ENCODE measurements around the gene FAM89A.

DNA sequence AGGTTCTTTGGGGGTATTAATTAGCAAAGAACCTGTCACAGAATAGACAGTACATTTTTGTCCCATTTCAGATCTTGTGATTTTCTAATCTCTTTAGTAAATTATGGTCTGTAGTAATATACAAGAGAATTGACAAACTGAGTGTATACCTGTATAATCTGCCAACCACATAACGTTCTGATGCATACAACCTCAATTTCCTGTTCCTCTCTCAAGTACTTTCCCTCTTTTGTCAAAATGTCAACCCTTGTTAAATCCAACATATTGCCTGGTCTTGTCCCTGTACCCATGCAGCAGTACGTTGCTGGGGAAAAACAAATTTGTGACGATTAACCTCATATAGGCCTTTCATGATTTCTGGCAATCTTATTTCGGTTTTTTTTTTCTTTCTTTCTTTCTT, 60.1 kb downstream of the FAM89A start:
- TF ChIP-seq CTCF (IDR thresholded peaks at IDR 0.05; ENCODE audit: extremely low read depth in 1 of 2, insufficient read depth in 1 of 2, low read depth in 1 of 2, low read length in 2 of 2) (no peak), POLR2A (IDR thresholded peaks at IDR 0.05; ENCODE audit: low read depth, low read length) (no peak)
- TF ChIP-seq, protein P1, sequence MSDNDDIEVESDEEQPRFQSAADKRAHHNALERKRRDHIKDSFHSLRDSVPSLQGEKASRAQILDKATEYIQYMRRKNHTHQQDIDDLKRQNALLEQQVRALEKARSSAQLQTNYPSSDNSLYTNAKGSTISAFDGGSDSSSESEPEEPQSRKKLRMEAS (IDR thresholded peaks at IDR 0.05; ENCODE audit: insufficient read depth, insufficient read length): no peak

Measured in endothelial cell of umbilical vein (primary cell).